Mesenteric fat pad (tissue), 1 donor: Measurements from ENCODE around the gene LRRC52. TPM values are rescaled to one million over a fixed set of nuclear protein-coding genes. Genes with fewer than 3 reads are reported as not detected.
"Not testable (repeated sequence)": the region's sequence is repeated elsewhere in the genome, so short reads cannot be mapped to it uniquely, and the experiment has no call there.

Experiments
- DNase-seq: peaks from one replicate; pipeline ENCODE4 v3.0.0-alpha.2; 2020; ENCODE audit warnings: low spot score
- total RNA-seq: library from RNA; stranded (reverse); fragmentation: NEBNext Ultra II Directional; extraction: Animal tissue kit (Norgen Biotek cat#: 25700); gene quantifications from one replicate; pipeline ENCODE4 v1.2.1, GENCODE V29; 2021
- donor health status: DM: yes; HTN: yes; CAD: no.

The LRRC52 gene
- total RNA-seq, 1 donor from 2014 or later, result not detected

GRCh38 chr1:165580931-165581871 lies 37.4 kb downstream of the LRRC52 start:
- no peak for DNase-seq

- no peak for DNase-seq
These were observed 38.1 kb downstream of the LRRC52 start for GRCh38 chr1:165581926-165582325.

GRCh38 chr1:165586398-165586797 lies 42.6 kb downstream of the LRRC52 start:
- no peak for DNase-seq

GRCh38 chr1:165591391-165591790 lies 47.6 kb downstream of the LRRC52 start:
- DNase-seq, result not testable (repeated sequence)

GRCh38 chr1:165592945-165593823 lies 49.4 kb downstream of the LRRC52 start:
- DNase-seq, result no peak

- DNase-seq, result no peak
These were observed 51.6 kb downstream of the LRRC52 start for GRCh38 chr1:165595246-165595938.

GRCh38 chr1:165597883-165598675 lies 54.3 kb downstream of the LRRC52 start:
- peak; percentile 97 for DNase-seq

GRCh38 chr1:165598676-165599059 lies 54.9 kb downstream of the LRRC52 start:
- no peak for DNase-seq

GRCh38 chr1:165600793-165601192 lies 57.0 kb downstream of the LRRC52 start:
- DNase-seq, result no peak

- no peak for DNase-seq
These were observed 60.0 kb downstream of the LRRC52 start for GRCh38 chr1:165603810-165604209.

GRCh38 chr1:165605246-165605645 lies 61.4 kb downstream of the LRRC52 start:
- DNase-seq, result no peak

- DNase-seq, result not testable (repeated sequence)
These were observed 62.9 kb downstream of the LRRC52 start for GRCh38 chr1:165606676-165607075.

GRCh38 chr1:165610866-165611265 lies 67.1 kb downstream of the LRRC52 start:
- DNase-seq, result no peak

- DNase-seq, result no peak
These were observed 68.3 kb downstream of the LRRC52 start for GRCh38 chr1:165612062-165612461.

Other genes with a start within 250 kb of the LRRC52 start
- 0.32 TPM for gene LMX1A, start 187.3 kb upstream of the LRRC52 start, total RNA-seq
- 1.4 TPM for gene RXRG, start 98.9 kb upstream of the LRRC52 start, total RNA-seq
- gene MGST3, start 87.2 kb downstream of the LRRC52 start, total RNA-seq, result 418 TPM
- 119 TPM for gene ALDH9A1, start 154.6 kb downstream of the LRRC52 start, total RNA-seq
- 78.2 TPM for gene TMCO1, start 224.9 kb downstream of the LRRC52 start, total RNA-seq